Panc1 (cell line): ENCODE data around the gene SULF2. TPM values are rescaled to one million over a fixed set of nuclear protein-coding genes. Genes with fewer than 3 reads are reported as not detected.

ENCODE experiments used
- ATAC-seq: fragments of 200-7000 bp; cut with Tn5 transposase; 2 replicates; pipeline ENCODE4 v1.9.1; 2020; ENCODE audit warnings: mild to moderate bottlenecking, moderate library complexity
- BruUV-seq: library from RNA; stranded (reverse); fragments of 400-500 nt; replicated peaks from 2 replicates; lab custom pipeline; 2021; lab: Mats Ljungman, UMichigan
- CTCF ChIA-PET: fragments of 300-600 bp; sonication (Branson Sonifier 250); formaldehyde crosslinking; loops from one replicate; lab custom pipeline; 2022; ENCODE audit warnings: antibody characterized with exemption; lab: Charles Lee
- POLR2A ChIA-PET: fragments of 300-600 bp; sonication (Branson Sonifier 250); formaldehyde crosslinking; loops from one replicate; lab custom pipeline; 2022; ENCODE audit warnings: antibody characterized with exemption; lab: Charles Lee
- DNase-seq: peaks from one replicate; pipeline ENCODE4 v3.0.0-alpha.2; 2010; ENCODE audit warnings: low read depth, low spot score
- H3K27ac ChIP-seq: 2 replicates; pipeline ENCODE4 v1.5.1; 2011; ENCODE audit warnings: mild to moderate bottlenecking, low read length, inconsistent platforms
- H3K27me3 ChIP-seq: fragments of 200-500 bp; sonication (Bioruptor generic); 2 replicates; pipeline ENCODE4 v1.6.0; 2014; ENCODE audit warnings: low read length, inconsistent platforms; ENCODE audit not compliant: control insufficient read depth, insufficient read depth
- H3K36me3 ChIP-seq: fragments of 200-500 bp; sonication (Bioruptor generic); 2 replicates; pipeline ENCODE4 v1.5.1; 2014; ENCODE audit warnings: inconsistent platforms, mild to moderate bottlenecking, low read length, moderate library complexity; ENCODE audit not compliant: control insufficient read depth, insufficient read depth
- H3K4me1 ChIP-seq: 2 replicates; pipeline ENCODE4 v1.5.1; 2011; ENCODE audit warnings: inconsistent platforms, mild to moderate bottlenecking, low read length, moderate library complexity; ENCODE audit not compliant: control insufficient read depth, insufficient read depth
- H3K4me3 ChIP-seq, 2 experiments: 2 replicates each; pipeline ENCODE4 v1.5.1; 2011 to 2012; ENCODE audit warnings: low read depth in 2 of 2, low read length in 2 of 2, mild to moderate bottlenecking in 2 of 2, inconsistent platforms in 1 of 2, moderate library complexity in 1 of 2
- H3K9me3 ChIP-seq: fragments of 200-500 bp; sonication (Bioruptor generic); 2 replicates; pipeline ENCODE4 v1.5.1; 2014; ENCODE audit warnings: low read depth, mild to moderate bottlenecking, inconsistent platforms, low read length, moderate library complexity; ENCODE audit not compliant: control insufficient read depth, insufficient read depth
- POLR2AphosphoS5 ChIP-seq: IDR thresholded peaks from 2 replicates; pipeline ENCODE4 v1.6.1; 2012; ENCODE audit warnings: mild to moderate bottlenecking, low read depth, low read length, moderate library complexity
- SIN3A ChIP-seq: IDR thresholded peaks from 2 replicates; pipeline ENCODE4 v1.6.1; 2012; ENCODE audit warnings: low read depth, mild to moderate bottlenecking, low read length, moderate library complexity, borderline replicate concordance; ENCODE audit not compliant: insufficient read depth
- TCF7L2 ChIP-seq: IDR thresholded peaks from 2 replicates; pipeline ENCODE4 v1.6.1; 2011; ENCODE audit warnings: mild to moderate bottlenecking, low read depth, low read length, inconsistent platforms
- in situ Hi-C: cut with HindIII; loops from 2 replicates; pipeline ENCODE4 v1.10.0; 2016; ENCODE audit warnings: low sequenced_read_pairs, low pct_unique_long_range_greater_than_20kb
- intact Hi-C: fragments of 100-400 bp; cut with micrococcal nuclease; formaldehyde crosslinking; loops from one replicate; pipeline ENCODE4 v1.10.0; 2022; ENCODE audit not compliant: unreplicated experiment
- total RNA-seq: library from RNA; stranded (reverse); gene quantifications from one replicate; pipeline ENCODE4 v1.2.1, GENCODE V29; 2021; ENCODE audit not compliant: unreplicated experiment
- TF ChIP-seq, protein P1 (sequence below), 2 experiments: IDR thresholded peaks; 2 replicates each; pipeline ENCODE4 v1.6.1; 2011 to 2012; ENCODE audit warnings: low read depth in 2 of 2, control low read depth in 1 of 2, low read length in 1 of 2, mild to moderate bottlenecking in 1 of 2, moderate library complexity in 1 of 2; ENCODE audit not compliant: insufficient read depth in 1 of 2
- TF ChIP-seq, protein P2 (sequence below): fragments of 450-650 bp; IDR thresholded peaks from 2 replicates; pipeline ENCODE4 v1.5.1; 2017; ENCODE audit warnings: mild to moderate bottlenecking

Gene SULF2
- total RNA-seq, 1 experiment from 2014 or later = 1.4 TPM

DNA sequence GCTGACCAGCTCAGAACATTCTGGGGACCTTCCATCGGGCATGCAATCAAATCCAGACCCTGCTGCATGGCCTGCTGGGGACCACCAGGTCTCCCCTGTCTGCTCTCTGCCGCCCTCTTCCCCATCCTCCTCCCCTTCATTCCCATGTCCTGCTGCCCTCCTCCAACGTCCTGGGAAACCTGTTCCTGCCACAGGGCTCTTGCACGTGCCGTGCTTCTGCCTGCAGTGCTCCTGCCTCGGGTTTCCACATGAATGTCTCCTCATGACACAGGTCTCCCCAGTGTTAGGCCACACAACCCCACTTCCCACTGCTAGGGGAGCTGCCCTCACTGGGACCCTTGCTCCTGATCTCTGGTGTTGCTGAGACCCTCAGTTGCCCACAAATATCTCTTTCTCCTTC lies 37.2 kb downstream of the SULF2 start:
- Histone ChIP-seq H3K27me3 (peaks cover 10% of the 10 kb centered on the region), H3K9me3 (no peaks in the 10 kb centered on the region), H3K27ac (no peak overlapping the region), H3K4me1 (no peaks in the 10 kb centered on the region), H3K4me3 (no peak overlapping the region), H3K36me3 (no peaks in the 10 kb centered on the region)
- in situ Hi-C loops = no loop called here
- BruUV-seq = no TSS peak
- POLR2A ChIA-PET = no interaction called here
- DNase-seq = no peak
- TF ChIP-seq, protein P1, sequence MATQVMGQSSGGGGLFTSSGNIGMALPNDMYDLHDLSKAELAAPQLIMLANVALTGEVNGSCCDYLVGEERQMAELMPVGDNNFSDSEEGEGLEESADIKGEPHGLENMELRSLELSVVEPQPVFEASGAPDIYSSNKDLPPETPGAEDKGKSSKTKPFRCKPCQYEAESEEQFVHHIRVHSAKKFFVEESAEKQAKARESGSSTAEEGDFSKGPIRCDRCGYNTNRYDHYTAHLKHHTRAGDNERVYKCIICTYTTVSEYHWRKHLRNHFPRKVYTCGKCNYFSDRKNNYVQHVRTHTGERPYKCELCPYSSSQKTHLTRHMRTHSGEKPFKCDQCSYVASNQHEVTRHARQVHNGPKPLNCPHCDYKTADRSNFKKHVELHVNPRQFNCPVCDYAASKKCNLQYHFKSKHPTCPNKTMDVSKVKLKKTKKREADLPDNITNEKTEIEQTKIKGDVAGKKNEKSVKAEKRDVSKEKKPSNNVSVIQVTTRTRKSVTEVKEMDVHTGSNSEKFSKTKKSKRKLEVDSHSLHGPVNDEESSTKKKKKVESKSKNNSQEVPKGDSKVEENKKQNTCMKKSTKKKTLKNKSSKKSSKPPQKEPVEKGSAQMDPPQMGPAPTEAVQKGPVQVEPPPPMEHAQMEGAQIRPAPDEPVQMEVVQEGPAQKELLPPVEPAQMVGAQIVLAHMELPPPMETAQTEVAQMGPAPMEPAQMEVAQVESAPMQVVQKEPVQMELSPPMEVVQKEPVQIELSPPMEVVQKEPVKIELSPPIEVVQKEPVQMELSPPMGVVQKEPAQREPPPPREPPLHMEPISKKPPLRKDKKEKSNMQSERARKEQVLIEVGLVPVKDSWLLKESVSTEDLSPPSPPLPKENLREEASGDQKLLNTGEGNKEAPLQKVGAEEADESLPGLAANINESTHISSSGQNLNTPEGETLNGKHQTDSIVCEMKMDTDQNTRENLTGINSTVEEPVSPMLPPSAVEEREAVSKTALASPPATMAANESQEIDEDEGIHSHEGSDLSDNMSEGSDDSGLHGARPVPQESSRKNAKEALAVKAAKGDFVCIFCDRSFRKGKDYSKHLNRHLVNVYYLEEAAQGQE (IDR thresholded peaks at IDR 0.05; ENCODE audit: insufficient read depth in 1 of 2, low read depth in 2 of 2, low read length in 1 of 2) = no peak
- TF ChIP-seq, protein P2, sequence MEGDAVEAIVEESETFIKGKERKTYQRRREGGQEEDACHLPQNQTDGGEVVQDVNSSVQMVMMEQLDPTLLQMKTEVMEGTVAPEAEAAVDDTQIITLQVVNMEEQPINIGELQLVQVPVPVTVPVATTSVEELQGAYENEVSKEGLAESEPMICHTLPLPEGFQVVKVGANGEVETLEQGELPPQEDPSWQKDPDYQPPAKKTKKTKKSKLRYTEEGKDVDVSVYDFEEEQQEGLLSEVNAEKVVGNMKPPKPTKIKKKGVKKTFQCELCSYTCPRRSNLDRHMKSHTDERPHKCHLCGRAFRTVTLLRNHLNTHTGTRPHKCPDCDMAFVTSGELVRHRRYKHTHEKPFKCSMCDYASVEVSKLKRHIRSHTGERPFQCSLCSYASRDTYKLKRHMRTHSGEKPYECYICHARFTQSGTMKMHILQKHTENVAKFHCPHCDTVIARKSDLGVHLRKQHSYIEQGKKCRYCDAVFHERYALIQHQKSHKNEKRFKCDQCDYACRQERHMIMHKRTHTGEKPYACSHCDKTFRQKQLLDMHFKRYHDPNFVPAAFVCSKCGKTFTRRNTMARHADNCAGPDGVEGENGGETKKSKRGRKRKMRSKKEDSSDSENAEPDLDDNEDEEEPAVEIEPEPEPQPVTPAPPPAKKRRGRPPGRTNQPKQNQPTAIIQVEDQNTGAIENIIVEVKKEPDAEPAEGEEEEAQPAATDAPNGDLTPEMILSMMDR = no peak
- ATAC-seq = no peak
- CTCF ChIA-PET = no interaction called here
- intact Hi-C loops = no loop called here

GRCh38 chr20:47747669-47748031 lies 37.6 kb downstream of the SULF2 start:
- ChIA-PET CTCF (no interaction called here), POLR2A (no interaction called here)

More at GRCh38 chr20:47747669-47748031, 37.6 kb downstream of the SULF2 start:
- Histone ChIP-seq H3K27me3 (peaks cover 10% of the 10 kb centered on the region), H3K4me1 (no peaks in the 10 kb centered on the region), H3K36me3 (no peaks in the 10 kb centered on the region), H3K4me3 (no peak overlapping the region), H3K9me3 (no peaks in the 10 kb centered on the region), H3K27ac (no peak overlapping the region)
- DNase-seq = no peak
- TF ChIP-seq, protein P1 (IDR thresholded peaks at IDR 0.05; ENCODE audit: insufficient read depth in 1 of 2, low read depth in 2 of 2, low read length in 1 of 2) = no peak
- no peak for TF ChIP-seq POLR2AphosphoS5
- TF ChIP-seq, protein P2 = no peak
- no peak for TF ChIP-seq TCF7L2
- TF ChIP-seq SIN3A = no peak
- no TSS peak for BruUV-seq
- 0 out of 2 replicates have a peak, but pooled peaks have one; percentile 36 for ATAC-seq
- in situ Hi-C loops = no loop called here
- intact Hi-C loops = no loop called here
